Activated B cell treated with CpG ODN at 0.5 μM for 24 hours (primary cell): Measurements from ENCODE around the gene DISC1. TPM values are rescaled to one million over a fixed set of nuclear protein-coding genes. Genes with fewer than 3 reads are reported as not detected.

Experiments used
- ATAC-seq: fragments of 200-7000 bp; cut with Tn5 transposase; one replicate; pipeline ENCODE4 v1.10.0; 2021; ENCODE audit warnings: low read depth, mild to moderate bottlenecking, moderate library complexity
- CTCF ChIA-PET: fragments of 350-600 bp; sonication (Branson Sonifier 250); formaldehyde crosslinking; loops from one replicate; lab custom pipeline; 2021; ENCODE audit warnings: antibody characterized with exemption; lab: Charles Lee
- POLR2A ChIA-PET: fragments of 350-600 bp; sonication (Branson Sonifier 250); formaldehyde crosslinking; loops from one replicate; lab custom pipeline; 2021; ENCODE audit warnings: antibody characterized with exemption; lab: Charles Lee
- DNase-seq: peaks from one replicate; pipeline ENCODE4 v3.0.0; 2022
- H3K27ac Mint-ChIP-seq: one replicate; pipeline ENCODE4 v1.8.0; 2020; ENCODE audit warnings: mixed read lengths
- H3K27me3 Mint-ChIP-seq: one replicate; pipeline ENCODE4 v1.8.0; 2021; ENCODE audit warnings: mixed read lengths
- H3K36me3 Mint-ChIP-seq: one replicate; pipeline ENCODE4 v1.8.0; 2021; ENCODE audit warnings: low read depth, mixed read lengths
- H3K4me1 Mint-ChIP-seq: one replicate; pipeline ENCODE4 v1.8.0; 2021; ENCODE audit warnings: mixed read lengths
- H3K4me3 Mint-ChIP-seq: one replicate; pipeline ENCODE4 v1.8.0; 2020; ENCODE audit warnings: mild to moderate bottlenecking, mixed read lengths
- H3K9me3 Mint-ChIP-seq: one replicate; pipeline ENCODE4 v1.8.0; 2020; ENCODE audit warnings: mixed read lengths
- CTCF ChIP-seq: fragments of 200-600 bp; IDR thresholded peaks from one replicate; pipeline ENCODE4 v1.8.0; 2022; ENCODE audit warnings: antibody characterized with exemption, mild to moderate bottlenecking
- intact Hi-C: fragments of 100-400 bp; cut with micrococcal nuclease; formaldehyde crosslinking; loops from one replicate; pipeline ENCODE4 v1.15.1; 2024
- total RNA-seq: library from RNA; stranded (reverse); gene quantifications from 2 replicates; pipeline ENCODE4 v1.2.3, GENCODE V29; 2022

Gene DISC1
- total RNA-seq = 2.4 TPM in 2 replicates

- CTCF ChIA-PET = no interaction called here
- POLR2A ChIA-PET = interaction anchor here (0.6 to 1.5 kb wide), 4 partner anchors 13 to 668 kb away, joined by 4 to 6 read pairs (median 4); no protein-coding TSS in a partner anchor
- peaks cover 11% of the 10 kb centered on the region for H3K27me3 Mint-ChIP-seq
- ATAC-seq = peak; percentile 72
- no peak for TF ChIP-seq CTCF
- no peaks in the 10 kb centered on the region for H3K36me3 Mint-ChIP-seq
- H3K9me3 Mint-ChIP-seq = no peaks in the 10 kb centered on the region
- peak within 1 kb of the TSS; percentile 76 for H3K27ac Mint-ChIP-seq
- H3K4me3 Mint-ChIP-seq = peak within 1 kb of the TSS; percentile 87
- intact Hi-C loops = loop anchor here (1.0 to 5.0 kb wide), 3 partner anchors 14 to 384 kb away; partner anchors contain the start of genes EGLN1 and GNPAT
- peak; percentile 34 for DNase-seq
- H3K4me1 Mint-ChIP-seq = peaks cover 23% of the 10 kb centered on the region
Observed at GRCh38 chr1:231626535-231626950, at the start of gene DISC1. Gene DISC1, plus strand, starts transcription at chr1:231626790. Its CDS starts 78 bp downstream, at chr1:231626868.

GRCh38 chr1:231576804-231577718 is 49.5 kb upstream of the DISC1 start:
- DNase-seq (no peak), ATAC-seq (no peak)
- CTCF ChIA-PET = no interaction called here
- H3K9me3 Mint-ChIP-seq = no peaks in the 10 kb centered on the region
- no peak overlapping the region for H3K27ac Mint-ChIP-seq
- H3K4me3 Mint-ChIP-seq = no peak overlapping the region
- POLR2A ChIA-PET = no interaction called here
- no peaks in the 10 kb centered on the region for H3K4me1 Mint-ChIP-seq
- H3K27me3 Mint-ChIP-seq = no peaks in the 10 kb centered on the region
- intact Hi-C loops = no loop called here
- H3K36me3 Mint-ChIP-seq = no peaks in the 10 kb centered on the region
- TF ChIP-seq CTCF = no peak

DNA sequence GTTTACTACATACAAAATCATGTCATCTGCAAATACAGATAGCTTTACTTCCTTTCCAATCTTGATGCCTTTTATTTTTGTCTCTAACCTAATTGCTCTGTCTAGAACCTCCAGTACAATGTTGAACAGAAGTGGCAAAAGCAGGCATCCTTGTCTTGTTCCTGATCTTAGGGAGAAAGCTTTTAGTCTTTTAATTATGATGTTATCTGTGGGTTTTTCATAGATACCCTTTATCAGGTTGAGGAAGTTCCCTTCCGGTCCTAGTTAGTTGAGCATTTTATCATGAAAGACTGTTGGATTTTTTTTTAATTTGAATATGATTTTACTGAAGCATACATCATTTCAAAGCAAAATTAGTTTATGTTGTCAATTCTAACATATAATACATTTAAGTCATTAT is 45.7 kb upstream of the DISC1 start:
- H3K36me3 Mint-ChIP-seq = no peaks in the 10 kb centered on the region
- H3K27me3 Mint-ChIP-seq = no peaks in the 10 kb centered on the region
- no peaks in the 10 kb centered on the region for H3K4me1 Mint-ChIP-seq
- no peak overlapping the region for H3K27ac Mint-ChIP-seq
- CTCF ChIA-PET = no interaction called here
- intact Hi-C loops = no loop called here
- no peak for DNase-seq
- POLR2A ChIA-PET = interaction anchor here (0.7 kb wide), 1 partner anchor 89 kb away, joined by 3 read pairs; no protein-coding TSS in a partner anchor
- H3K4me3 Mint-ChIP-seq = no peak overlapping the region
- TF ChIP-seq CTCF = no peak
- no peaks in the 10 kb centered on the region for H3K9me3 Mint-ChIP-seq
- ATAC-seq = no peak

DNA sequence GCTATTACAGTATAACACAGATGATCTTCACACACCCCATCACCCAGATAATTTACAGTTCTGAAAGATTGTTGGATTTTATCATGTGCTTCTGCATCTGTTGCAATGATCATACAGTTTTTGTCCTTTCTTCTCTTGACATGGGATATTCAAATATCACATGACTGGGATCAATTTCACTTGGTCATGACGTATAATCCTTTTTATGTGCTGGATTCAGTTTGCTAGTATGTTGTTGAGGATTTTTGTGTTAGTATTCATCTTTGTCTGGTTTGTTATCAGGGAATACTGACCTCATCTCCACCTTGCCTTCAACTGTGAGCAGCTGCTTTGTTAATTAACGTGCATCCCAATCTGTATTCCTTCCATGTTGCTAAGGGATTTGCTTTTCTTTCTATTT is 44.7 kb upstream of the DISC1 start:
- intact Hi-C loops = no loop called here
- no peak for TF ChIP-seq CTCF
- ChIA-PET POLR2A (no interaction called here), CTCF (no interaction called here)
- Mint-ChIP-seq H3K27ac (no peak overlapping the region), H3K36me3 (no peaks in the 10 kb centered on the region), H3K4me3 (no peak overlapping the region), H3K4me1 (no peaks in the 10 kb centered on the region), H3K27me3 (no peaks in the 10 kb centered on the region), H3K9me3 (no peaks in the 10 kb centered on the region)
- DNase-seq = no peak
- no peak for ATAC-seq

DNA sequence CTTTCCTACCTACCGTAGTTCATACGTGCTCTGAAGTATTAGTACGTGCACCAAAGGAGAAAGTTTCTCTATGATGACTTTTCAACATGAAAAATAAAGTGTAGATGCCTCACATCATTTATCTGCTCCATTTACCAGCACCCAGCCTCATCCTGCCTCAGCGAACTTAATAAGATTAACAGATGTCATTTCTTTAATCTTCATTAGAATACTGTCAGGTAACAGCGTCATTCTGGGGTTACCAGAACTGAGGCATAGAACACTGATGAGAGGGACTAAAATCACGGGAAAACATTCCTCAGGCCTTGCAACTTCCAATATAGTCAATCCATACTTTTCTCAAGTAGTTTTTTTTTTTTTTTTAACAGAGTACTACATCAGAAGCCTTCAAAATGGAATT is 43.2 kb upstream of the DISC1 start:
- ChIA-PET POLR2A (no interaction called here), CTCF (no interaction called here)
- no peak for TF ChIP-seq CTCF
- DNase-seq = no peak
- Mint-ChIP-seq H3K4me1 (no peaks in the 10 kb centered on the region), H3K27me3 (no peaks in the 10 kb centered on the region), H3K4me3 (no peak overlapping the region), H3K9me3 (no peaks in the 10 kb centered on the region), H3K36me3 (no peaks in the 10 kb centered on the region), H3K27ac (no peak overlapping the region)
- intact Hi-C loops = no loop called here
- ATAC-seq = no peak
